H1 (cell line): ENCODE results near the gene NSDHL. TPM values are rescaled to one million over a fixed set of nuclear protein-coding genes. Genes with fewer than 3 reads are reported as not detected.

Experiments used
- CHD2 ChIP-seq: IDR thresholded peaks from 2 replicates; pipeline ENCODE4 v1.6.1; 2012; ENCODE audit warnings: low read length, improper control_type of control experiment
- polyA plus RNA-seq, 7 experiments: library from polyadenylated mRNA; depleted of rRNA in 3 of 7; stranded (reverse) in 5 of 7; unstranded in 2 of 7; fragments of >200 nt in 5 of 7; fragments of 200-250 nt in 2 of 7; gene quantifications; 1 replicate in 5 of 7; 2 replicates in 1 of 7; 4 replicates in 1 of 7; pipeline versions ENCODE4 v1.2.1 to v1.2.3, GENCODE V29; 2011 to 2013; ENCODE audit warnings: missing spikeins in 2 of 7, mixed read lengths in 2 of 7
- total RNA-seq: library from RNA; stranded (reverse); fragmentation: NEBNext Ultra II Directional; extraction: Animal tissue kit (Norgen Biotek cat#: 25700); gene quantifications from 2 replicates; pipeline ENCODE4 v1.2.1, GENCODE V29; 2021

NSDHL gene
- total and polyA plus RNA-seq, 2 of the 8 experiments (the other 6 are each of a cell fraction or from before 2014, with no cell fraction given), result 31.5 to 34.6 TPM

- TF ChIP-seq CHD2, result no peak
Measured at GRCh38 chrX:152853986-152854385, 23.1 kb downstream of the NSDHL start (continued).
